Suprapubic skin (tissue), 4 donors: ENCODE measurements around the gene P2RX2. TPM values are rescaled to one million over a fixed set of nuclear protein-coding genes. Genes with fewer than 3 reads are reported as not detected.

Experiments used
- DNase-seq, 2 donors: peaks; one replicate each; pipeline ENCODE4 v3.0.0-alpha.2; 2019; ENCODE audit warnings: low spot score in 2 of 2
- H3K27ac ChIP-seq: fragments of 200-600 bp; sonication (generic); one replicate; pipeline ENCODE4 v1.5.1; 2019
- H3K27me3 ChIP-seq: fragments of 200-600 bp; sonication (generic); one replicate; pipeline ENCODE4 v1.5.1; 2019
- H3K36me3 ChIP-seq: fragments of 200-600 bp; sonication (generic); one replicate; pipeline ENCODE4 v1.5.1; 2019
- H3K4me1 ChIP-seq: fragments of 200-600 bp; sonication (generic); one replicate; pipeline ENCODE4 v1.5.1; 2019
- H3K4me3 ChIP-seq: fragments of 200-600 bp; sonication (generic); one replicate; pipeline ENCODE4 v1.5.1; 2019; ENCODE audit warnings: mild to moderate bottlenecking
- H3K9me3 ChIP-seq: fragments of 200-600 bp; sonication (generic); one replicate; pipeline ENCODE4 v1.5.1; 2019
- EP300 ChIP-seq: sonication (generic); formaldehyde crosslinking; IDR thresholded peaks from one replicate; pipeline ENCODE4 v1.6.1; 2017; ENCODE audit warnings: antibody characterized with exemption
- POLR2A ChIP-seq, 2 donors: fragments of 450-650 bp; IDR thresholded peaks; one replicate each; pipeline ENCODE4 v1.6.1; 2017; ENCODE audit warnings: antibody characterized with exemption in 2 of 2, mild to moderate bottlenecking in 2 of 2, moderate library complexity in 2 of 2
- POLR2AphosphoS5 ChIP-seq, 3 donors: sonication (generic); formaldehyde crosslinking; IDR thresholded peaks; one replicate each; pipeline ENCODE4 v1.6.1; 2017; ENCODE audit warnings: antibody characterized with exemption in 3 of 3
- WGBS: methylation state at CpG from one replicate; pipeline ENCODE4 v1.1.5; 2018; 5-methylcytosine and 5-hydroxymethylcytosine counted together
- total RNA-seq, 4 donors: library from RNA; depleted of rRNA; stranded (reverse); fragments of >200 nt; gene quantifications; one replicate each; pipeline ENCODE4 v1.1.0, GENCODE V29; 2016
- TF ChIP-seq, protein P1 (sequence below), 2 donors: fragments of 200-600 bp in 1 of 2; fragments of 450-650 bp in 1 of 2; sonication (generic) in 1 of 2; IDR thresholded peaks; one replicate each; pipeline ENCODE4 v1.5.1; 2016 to 2019; ENCODE audit warnings: antibody characterized with exemption in 2 of 2, mild to moderate bottlenecking in 1 of 2, moderate library complexity in 1 of 2

Gene P2RX2
- not detected for total RNA-seq

DNA sequence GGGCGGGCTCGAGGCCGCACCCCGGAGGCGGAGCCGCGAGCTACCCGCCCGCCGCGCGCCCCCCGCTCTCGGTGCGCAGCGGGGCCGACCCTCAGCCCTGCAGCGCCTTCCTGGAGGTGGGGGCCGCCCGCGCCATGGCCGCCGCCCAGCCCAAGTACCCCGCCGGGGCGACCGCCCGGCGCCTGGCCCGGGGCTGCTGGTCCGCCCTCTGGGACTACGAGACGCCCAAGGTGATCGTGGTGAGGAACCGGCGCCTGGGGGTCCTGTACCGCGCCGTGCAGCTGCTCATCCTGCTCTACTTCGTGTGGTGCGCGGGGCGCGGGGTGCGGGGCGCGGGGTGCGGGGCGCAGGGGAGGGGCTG is at the start of gene P2RX2:
P2RX2 (plus strand) TSS at position 94 of the 361 bp plus-strand sequence; CDS start at position 135, 41 bp downstream.
- no CpG with 5 or more reads among the region's 49 CpGs for WGBS
- Histone ChIP-seq H3K27me3 (peaks cover 60% of the 10 kb centered on the region), H3K36me3 (peaks cover under 1% of the 10 kb centered on the region), H3K9me3 (no peaks in the 10 kb centered on the region), H3K4me3 (peak within 1 kb of the TSS; percentile 22), H3K27ac (no peak within 1 kb of the TSS), H3K4me1 (peaks cover 30% of the 10 kb centered on the region)
- no peak for DNase-seq
- TF ChIP-seq POLR2A (IDR thresholded peaks at IDR 0.05) (no peak), POLR2AphosphoS5 (IDR thresholded peaks at IDR 0.05) (no peak), EP300 (no peak)
- TF ChIP-seq, protein P1, sequence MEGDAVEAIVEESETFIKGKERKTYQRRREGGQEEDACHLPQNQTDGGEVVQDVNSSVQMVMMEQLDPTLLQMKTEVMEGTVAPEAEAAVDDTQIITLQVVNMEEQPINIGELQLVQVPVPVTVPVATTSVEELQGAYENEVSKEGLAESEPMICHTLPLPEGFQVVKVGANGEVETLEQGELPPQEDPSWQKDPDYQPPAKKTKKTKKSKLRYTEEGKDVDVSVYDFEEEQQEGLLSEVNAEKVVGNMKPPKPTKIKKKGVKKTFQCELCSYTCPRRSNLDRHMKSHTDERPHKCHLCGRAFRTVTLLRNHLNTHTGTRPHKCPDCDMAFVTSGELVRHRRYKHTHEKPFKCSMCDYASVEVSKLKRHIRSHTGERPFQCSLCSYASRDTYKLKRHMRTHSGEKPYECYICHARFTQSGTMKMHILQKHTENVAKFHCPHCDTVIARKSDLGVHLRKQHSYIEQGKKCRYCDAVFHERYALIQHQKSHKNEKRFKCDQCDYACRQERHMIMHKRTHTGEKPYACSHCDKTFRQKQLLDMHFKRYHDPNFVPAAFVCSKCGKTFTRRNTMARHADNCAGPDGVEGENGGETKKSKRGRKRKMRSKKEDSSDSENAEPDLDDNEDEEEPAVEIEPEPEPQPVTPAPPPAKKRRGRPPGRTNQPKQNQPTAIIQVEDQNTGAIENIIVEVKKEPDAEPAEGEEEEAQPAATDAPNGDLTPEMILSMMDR (IDR thresholded peaks at IDR 0.05): no peak

DNA sequence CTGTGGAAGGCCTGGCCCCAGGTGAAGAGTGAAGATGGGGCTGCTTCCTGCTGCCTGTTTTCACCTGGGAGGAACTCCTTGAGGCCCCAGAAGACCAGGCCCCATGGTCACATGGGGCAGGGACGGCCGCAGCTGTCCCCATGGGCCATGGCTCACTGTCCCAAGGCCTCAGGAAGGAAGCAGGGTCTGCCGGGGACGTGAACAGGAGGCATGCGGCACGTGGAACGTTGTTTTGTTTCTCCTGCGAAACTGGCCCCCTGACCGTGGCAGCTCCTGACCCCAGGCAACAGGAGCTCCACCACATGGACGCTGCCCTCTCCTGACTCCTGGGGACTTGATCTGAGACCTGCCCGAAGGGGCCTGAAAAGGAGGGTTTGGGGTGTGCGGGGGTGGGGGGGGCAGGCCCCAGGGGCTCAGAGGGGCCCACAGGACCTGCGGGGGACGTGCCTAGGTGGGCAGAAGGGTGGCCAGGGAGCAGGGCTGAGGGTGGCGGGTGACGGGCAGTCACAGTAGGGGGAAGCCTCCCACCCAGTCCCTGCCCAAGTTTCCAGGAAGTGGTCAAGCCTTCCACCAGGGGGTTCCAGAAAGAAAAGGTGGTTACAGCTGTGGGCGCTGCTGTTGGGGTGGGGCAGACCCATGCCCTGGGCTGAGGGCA is 49.6 kb upstream of the P2RX2 start:
- Histone ChIP-seq H3K4me1 (no peaks in the 10 kb centered on the region), H3K27me3 (no peaks in the 10 kb centered on the region), H3K36me3 (peaks cover 44% of the 10 kb centered on the region), H3K27ac (no peak overlapping the region), H3K9me3 (no peaks in the 10 kb centered on the region), H3K4me3 (no peak overlapping the region)
- WGBS: 85% methylated on average over 10 of the region's 17 CpGs
- no peak for DNase-seq
- TF ChIP-seq EP300 (no peak), POLR2A (IDR thresholded peaks at IDR 0.05) (no peak), POLR2AphosphoS5 (IDR thresholded peaks at IDR 0.05) (no peak)
- TF ChIP-seq, protein P1 (IDR thresholded peaks at IDR 0.05): no peak

- H3K4me3 ChIP-seq: no peak overlapping the region
- DNase-seq: no peak
- TF ChIP-seq, protein P1 (IDR thresholded peaks at IDR 0.05): no peak
- TF ChIP-seq EP300 (no peak), POLR2A (IDR thresholded peaks at IDR 0.05) (no peak), POLR2AphosphoS5 (IDR thresholded peaks at IDR 0.05) (no peak)
- H3K36me3 ChIP-seq: peaks cover 54% of the 10 kb centered on the region
- H3K4me1 ChIP-seq: no peaks in the 10 kb centered on the region
- WGBS: 94% methylated on average over 31 of the region's 55 CpGs
- no peak overlapping the region for H3K27ac ChIP-seq
- H3K27me3 ChIP-seq: no peaks in the 10 kb centered on the region
- H3K9me3 ChIP-seq: no peaks in the 10 kb centered on the region
Observed at GRCh38 chr12:132569856-132570480, 48.6 kb upstream of the P2RX2 start.

DNA sequence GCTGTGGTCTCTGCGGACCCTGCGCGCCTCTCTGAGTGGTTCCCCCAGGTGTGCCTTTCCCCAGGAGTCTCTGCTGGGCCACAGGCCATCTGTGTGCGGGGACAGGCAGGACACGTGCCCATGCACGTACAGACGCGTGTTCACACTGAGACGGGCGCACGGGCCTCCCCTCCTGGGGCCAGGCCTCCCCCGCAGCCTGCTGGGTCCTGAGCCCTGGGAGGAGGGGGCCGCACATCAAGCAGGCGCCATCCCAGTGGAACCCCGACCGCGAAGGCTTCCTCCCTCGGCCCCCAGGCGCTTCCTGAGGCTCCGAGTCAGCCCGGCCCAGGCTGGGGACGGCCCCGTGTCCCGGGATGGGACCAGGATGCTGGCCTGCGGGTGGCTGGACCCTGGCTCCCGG is 47.9 kb upstream of the P2RX2 start:
- Histone ChIP-seq H3K27ac (no peak overlapping the region), H3K36me3 (peaks cover 61% of the 10 kb centered on the region), H3K4me1 (no peaks in the 10 kb centered on the region), H3K9me3 (no peaks in the 10 kb centered on the region), H3K27me3 (no peaks in the 10 kb centered on the region), H3K4me3 (no peak overlapping the region)
- no peak for DNase-seq
- WGBS: 88% methylated on average over 15 of the region's 26 CpGs
- TF ChIP-seq EP300: no peak
- TF ChIP-seq POLR2A (IDR thresholded peaks at IDR 0.05): no peak
- TF ChIP-seq, protein P1 (IDR thresholded peaks at IDR 0.05): no peak
- no peak for TF ChIP-seq POLR2AphosphoS5 (IDR thresholded peaks at IDR 0.05)

GRCh38 chr12:132571051-132571450 is 47.5 kb upstream of the P2RX2 start:
- Histone ChIP-seq H3K9me3 (no peaks in the 10 kb centered on the region), H3K4me1 (no peaks in the 10 kb centered on the region), H3K36me3 (peaks cover 62% of the 10 kb centered on the region), H3K27me3 (no peaks in the 10 kb centered on the region), H3K27ac (no peak overlapping the region), H3K4me3 (no peak overlapping the region)
- TF ChIP-seq POLR2AphosphoS5 (IDR thresholded peaks at IDR 0.05): no peak
- 82% methylated on average over 26 of the region's 27 CpGs for WGBS
- no peak for DNase-seq
